GM12878 (cell line): ENCODE measurements around the gene PLPP7. TPM values are rescaled to one million over a fixed set of nuclear protein-coding genes. Genes with fewer than 3 reads are reported as not detected.

Experiments used
- ATAC-seq: fragments of 200-7000 bp; cut with Tn5 transposase; 3 replicates; pipeline ENCODE4 v1.9.1; 2020; ENCODE audit warnings: mild to moderate bottlenecking, moderate library complexity
- BruUV-seq: library from RNA; stranded (reverse); fragments of 400-500 nt; replicated peaks from 2 replicates; lab custom pipeline; 2021; lab: Mats Ljungman, UMichigan
- CTCF ChIA-PET: fragments of 300-600 bp; sonication (Branson Sonifier 250); formaldehyde crosslinking; extraction: SDS; loops from one replicate; lab custom pipeline; 2021; ENCODE audit warnings: inconsistent platforms; lab: Yijun Ruan, JAX
- POLR2A ChIA-PET: fragments of 350-600 bp; formaldehyde crosslinking; extraction: SDS; loops from one replicate; lab custom pipeline; 2021; ENCODE audit warnings: inconsistent platforms; lab: Charles Lee
- RAD21 ChIA-PET: fragments of 300-600 bp; sonication (Branson Sonifier 250); formaldehyde crosslinking; loops from one replicate; lab custom pipeline; 2023; ENCODE audit warnings: antibody characterized with exemption; ENCODE audit not compliant: unreplicated experiment; lab: Charles Lee
- SMC1A ChIA-PET: fragments of 300-600 bp; sonication (Branson Sonifier 250); formaldehyde crosslinking; loops from one replicate; lab custom pipeline; 2023; ENCODE audit not compliant: unreplicated experiment, uncharacterized antibody; lab: Charles Lee
- DNase-seq: peaks from one replicate; pipeline ENCODE4 v3.0.0-alpha.2; 2011; ENCODE audit warnings: low read depth, low spot score
- FAIRE-seq: peaks from 3 replicates; lab custom pipeline; 2011; peaks lifted over from hg19 to GRCh38; lab: Jason Lieb, UNC
- H2AFZ ChIP-seq: 2 replicates; pipeline ENCODE4 v1.6.0; 2011; ENCODE audit warnings: low read depth, low read length, control low read depth; ENCODE audit not compliant: control insufficient read depth
- H3K27ac ChIP-seq: 2 replicates; pipeline ENCODE4 v1.5.1; 2011; ENCODE audit warnings: control low read depth; ENCODE audit not compliant: control insufficient read depth, insufficient read depth
- H3K27me3 ChIP-seq, 2 experiments: replicated peaks in 1 of 2; 2 replicates each; pipeline versions ENCODE4 v1.6.0 to v1.6.1; 2011; ENCODE audit warnings: low read length in 1 of 2; ENCODE audit not compliant: control insufficient read depth in 2 of 2, insufficient read depth in 2 of 2
- H3K36me3 ChIP-seq, 2 experiments: 2 replicates each; pipeline ENCODE4 v1.5.1; 2011; ENCODE audit warnings: low read length in 1 of 2; ENCODE audit not compliant: control insufficient read depth in 2 of 2, insufficient read depth in 2 of 2
- H3K4me1 ChIP-seq: 2 replicates; pipeline ENCODE4 v1.6.1; 2011; ENCODE audit warnings: mild to moderate bottlenecking, low read length, moderate library complexity, mixed read lengths; ENCODE audit not compliant: control insufficient read depth, insufficient read depth
- H3K4me2 ChIP-seq: 2 replicates; pipeline ENCODE4 v1.6.0; 2011; ENCODE audit warnings: control low read depth; ENCODE audit not compliant: control insufficient read depth, insufficient read depth
- H3K4me3 ChIP-seq: fragments of 200-600 bp; sonication (generic); 2 replicates; pipeline ENCODE4 v1.5.1; 2016
- H3K79me2 ChIP-seq: 2 replicates; pipeline ENCODE4 v1.6.0; 2011; ENCODE audit warnings: low read length; ENCODE audit not compliant: control insufficient read depth, insufficient read depth
- H3K9ac ChIP-seq: 2 replicates; pipeline ENCODE4 v1.8.0; 2011; ENCODE audit warnings: low read length, control low read depth, mixed read lengths; ENCODE audit not compliant: control insufficient read depth, insufficient read depth
- H3K9me3 ChIP-seq: replicated peaks from 3 replicates; pipeline ENCODE4 v1.5.1; 2011; ENCODE audit warnings: mild to moderate bottlenecking, low read length; ENCODE audit not compliant: control insufficient read depth, insufficient read depth
- H4K20me1 ChIP-seq: 2 replicates; pipeline ENCODE4 v1.6.0; 2011; ENCODE audit not compliant: control insufficient read depth, insufficient read depth
- BMI1 ChIP-seq: fragments of 450-650 bp; IDR thresholded peaks from 2 replicates; pipeline ENCODE4 v1.6.1; 2016; ENCODE audit warnings: mild to moderate bottlenecking, moderate library complexity, borderline replicate concordance
- CHD1 ChIP-seq: IDR thresholded peaks from 2 replicates; pipeline ENCODE4 v1.6.1; 2012; ENCODE audit warnings: low read depth, low read length, improper control_type of control experiment
- FOXM1 ChIP-seq: IDR thresholded peaks from 2 replicates; pipeline ENCODE4 v1.6.1; 2012; ENCODE audit warnings: low read depth, mild to moderate bottlenecking, inconsistent platforms, low read length, moderate library complexity
- GABPA ChIP-seq: IDR thresholded peaks from 2 replicates; pipeline ENCODE4 v1.6.1; 2014; ENCODE audit warnings: antibody characterized with exemption, low read depth, mild to moderate bottlenecking, inconsistent platforms
- PML ChIP-seq: IDR thresholded peaks from 2 replicates; pipeline ENCODE4 v1.6.1; 2012; ENCODE audit warnings: low read length, inconsistent platforms
- SMAD5 ChIP-seq: IDR thresholded peaks from 2 replicates; pipeline ENCODE4 v1.6.1; 2016; ENCODE audit warnings: antibody characterized with exemption, low read depth
- YY1 ChIP-seq: IDR thresholded peaks from 2 replicates; pipeline ENCODE4 v1.6.1; 2011; ENCODE audit warnings: low read depth, mild to moderate bottlenecking, low read length
- ZBED1 ChIP-seq: IDR thresholded peaks from 2 replicates; pipeline ENCODE4 v1.6.1; 2016; ENCODE audit warnings: borderline replicate concordance
- WGBS: methylation state at CpG from one replicate; pipeline ENCODE4 v1.1.6; 2016; ENCODE audit warnings: low lambda C conversion rate; ENCODE audit not compliant: insufficient replicate concordance, insufficient coverage; ENCODE audit errors: missing lambda C conversion rate; 5-methylcytosine and 5-hydroxymethylcytosine counted together
- in situ Hi-C: fragments of 300-500 bp; cut with MboI; formaldehyde crosslinking; loops from 9 replicates; pipeline ENCODE4 v1.14.3; 2018; ENCODE audit warnings: mixed read lengths
- intact Hi-C: fragments of 100-400 bp; cut with micrococcal nuclease; formaldehyde crosslinking; loops from one replicate; pipeline ENCODE4 v1.14.2; 2022; ENCODE audit not compliant: unreplicated experiment
- polyA plus RNA-seq, 11 experiments: library from polyadenylated mRNA; depleted of rRNA in 4 of 11; unstranded in 6 of 11; stranded (reverse) in 5 of 11; fragments of >200 nt; fragmentation: Nextera tagmentation in 4 of 11; fragmentation: Illumina TruSeq in 1 of 11; extraction: Ambion mirVana in 4 of 11; extraction: Trizol in 1 of 11; gene quantifications; 1 replicate in 1 of 11; 2 replicates in 10 of 11; pipeline versions ENCODE4 v1.2.1 to v1.2.3, GENCODE V29; 2011 to 2016; ENCODE audit warnings: inconsistent platforms in 2 of 11, missing spikeins in 2 of 11, low read depth in 1 of 11
- total RNA-seq, 4 experiments: library from RNA; depleted of rRNA in 3 of 4; stranded (reverse); fragments of >200 nt in 3 of 4; fragmentation: Illumina TruSeq in 1 of 4; extraction: Trizol in 1 of 4; gene quantifications; 2 replicates each; pipeline versions ENCODE4 v1.2.1 to v1.2.3, GENCODE V29; 2013 to 2021
- TF ChIP-seq, protein P1 (sequence below): fragments of 450-650 bp; IDR thresholded peaks from 2 replicates; pipeline ENCODE4 v1.6.1; 2017; ENCODE audit warnings: mild to moderate bottlenecking, low read depth, inconsistent platforms; ENCODE audit not compliant: poor library complexity, severe bottlenecking
- TF ChIP-seq, protein P2 (sequence below): fragments of 450-650 bp; IDR thresholded peaks from 2 replicates; pipeline ENCODE4 v1.6.1; 2017; ENCODE audit warnings: antibody characterized with exemption, mild to moderate bottlenecking, moderate library complexity

Gene PLPP7
- total and polyA plus RNA-seq, 10 of the 15 experiments (the other 5 are each of a cell fraction or from before 2014, with no cell fraction given), result 0.05 to 1.0 (median 0.40) TPM; not detected in 3

DNA sequence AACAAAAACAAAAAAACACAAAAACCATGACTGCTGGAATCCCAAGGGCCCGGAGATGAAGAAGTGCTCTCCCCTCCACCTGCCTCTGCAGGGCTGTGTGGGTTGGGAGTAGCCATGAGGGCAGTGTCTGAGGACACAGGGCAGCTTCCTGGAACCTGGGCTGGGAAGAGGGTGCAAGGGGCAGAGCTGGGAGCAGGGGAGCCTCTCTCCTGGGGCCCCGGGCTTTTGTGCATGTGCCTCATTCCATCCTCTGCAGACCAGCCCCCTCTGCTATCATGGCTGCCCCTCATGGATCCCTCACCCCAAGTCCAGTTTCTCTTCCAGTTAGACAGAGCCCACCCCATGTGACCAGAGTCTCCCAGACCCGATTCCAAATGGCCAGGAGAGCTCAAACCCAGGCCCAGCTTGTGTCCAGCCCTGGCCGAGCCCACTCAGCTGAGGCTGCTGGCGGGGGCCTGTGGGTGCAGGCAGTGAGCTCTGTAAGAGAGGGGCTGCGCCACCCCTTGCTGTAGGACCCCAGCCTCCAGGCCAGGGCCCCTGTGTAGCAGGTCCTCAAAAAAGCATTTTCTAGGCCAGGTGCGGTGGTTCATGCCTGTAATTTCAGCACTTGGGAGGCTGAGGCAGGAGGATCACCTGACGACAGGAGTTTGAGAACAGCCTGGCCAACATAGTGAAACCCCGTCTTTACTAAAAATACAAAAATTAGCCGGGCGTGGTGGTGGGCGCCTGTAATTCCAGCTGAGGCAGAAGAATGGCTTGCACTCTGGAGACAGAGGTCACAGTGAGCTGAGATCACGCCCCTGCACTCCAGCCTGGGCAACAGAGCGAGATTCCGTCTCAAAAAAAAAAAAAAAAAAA is 44.5 kb downstream of the PLPP7 start:
- intact Hi-C loops, result no loop called here
- H3K4me3 ChIP-seq, result no peak overlapping the region
- FAIRE-seq (no peak), ATAC-seq (no peak)
- POLR2A ChIA-PET, result interaction anchor here (0.5 to 0.6 kb wide), 2 partner anchors 85 to 155 kb away, joined by 4 to 5 read pairs; no protein-coding TSS in a partner anchor
- no peaks in the 10 kb centered on the region for H4K20me1 ChIP-seq
- BruUV-seq, result no TSS peak
- H3K9ac ChIP-seq, result no peak overlapping the region
- H3K9me3 ChIP-seq, result no peaks in the 10 kb centered on the region
- H3K4me2 ChIP-seq, result no peak overlapping the region
- no peaks in the 10 kb centered on the region for H3K4me1 ChIP-seq
- 53% methylated on average over 15 of the region's 15 CpGs for WGBS
- no peaks in the 10 kb centered on the region for H3K27me3 ChIP-seq
- TF ChIP-seq SMAD5, result no peak
- TF ChIP-seq, protein P1, sequence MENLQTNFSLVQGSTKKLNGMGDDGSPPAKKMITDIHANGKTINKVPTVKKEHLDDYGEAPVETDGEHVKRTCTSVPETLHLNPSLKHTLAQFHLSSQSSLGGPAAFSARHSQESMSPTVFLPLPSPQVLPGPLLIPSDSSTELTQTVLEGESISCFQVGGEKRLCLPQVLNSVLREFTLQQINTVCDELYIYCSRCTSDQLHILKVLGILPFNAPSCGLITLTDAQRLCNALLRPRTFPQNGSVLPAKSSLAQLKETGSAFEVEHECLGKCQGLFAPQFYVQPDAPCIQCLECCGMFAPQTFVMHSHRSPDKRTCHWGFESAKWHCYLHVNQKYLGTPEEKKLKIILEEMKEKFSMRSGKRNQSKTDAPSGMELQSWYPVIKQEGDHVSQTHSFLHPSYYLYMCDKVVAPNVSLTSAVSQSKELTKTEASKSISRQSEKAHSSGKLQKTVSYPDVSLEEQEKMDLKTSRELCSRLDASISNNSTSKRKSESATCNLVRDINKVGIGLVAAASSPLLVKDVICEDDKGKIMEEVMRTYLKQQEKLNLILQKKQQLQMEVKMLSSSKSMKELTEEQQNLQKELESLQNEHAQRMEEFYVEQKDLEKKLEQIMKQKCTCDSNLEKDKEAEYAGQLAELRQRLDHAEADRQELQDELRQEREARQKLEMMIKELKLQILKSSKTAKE, result no peak
- TF ChIP-seq, protein P2, sequence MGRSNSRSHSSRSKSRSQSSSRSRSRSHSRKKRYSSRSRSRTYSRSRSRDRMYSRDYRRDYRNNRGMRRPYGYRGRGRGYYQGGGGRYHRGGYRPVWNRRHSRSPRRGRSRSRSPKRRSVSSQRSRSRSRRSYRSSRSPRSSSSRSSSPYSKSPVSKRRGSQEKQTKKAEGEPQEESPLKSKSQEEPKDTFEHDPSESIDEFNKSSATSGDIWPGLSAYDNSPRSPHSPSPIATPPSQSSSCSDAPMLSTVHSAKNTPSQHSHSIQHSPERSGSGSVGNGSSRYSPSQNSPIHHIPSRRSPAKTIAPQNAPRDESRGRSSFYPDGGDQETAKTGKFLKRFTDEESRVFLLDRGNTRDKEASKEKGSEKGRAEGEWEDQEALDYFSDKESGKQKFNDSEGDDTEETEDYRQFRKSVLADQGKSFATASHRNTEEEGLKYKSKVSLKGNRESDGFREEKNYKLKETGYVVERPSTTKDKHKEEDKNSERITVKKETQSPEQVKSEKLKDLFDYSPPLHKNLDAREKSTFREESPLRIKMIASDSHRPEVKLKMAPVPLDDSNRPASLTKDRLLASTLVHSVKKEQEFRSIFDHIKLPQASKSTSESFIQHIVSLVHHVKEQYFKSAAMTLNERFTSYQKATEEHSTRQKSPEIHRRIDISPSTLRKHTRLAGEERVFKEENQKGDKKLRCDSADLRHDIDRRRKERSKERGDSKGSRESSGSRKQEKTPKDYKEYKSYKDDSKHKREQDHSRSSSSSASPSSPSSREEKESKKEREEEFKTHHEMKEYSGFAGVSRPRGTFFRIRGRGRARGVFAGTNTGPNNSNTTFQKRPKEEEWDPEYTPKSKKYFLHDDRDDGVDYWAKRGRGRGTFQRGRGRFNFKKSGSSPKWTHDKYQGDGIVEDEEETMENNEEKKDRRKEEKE, result no peak
- TF ChIP-seq FOXM1, result no peak
- TF ChIP-seq BMI1, result no peak
- TF ChIP-seq ZBED1, result no peak
- no peak for TF ChIP-seq PML
- TF ChIP-seq GABPA, result no peak
- TF ChIP-seq CHD1, result no peak
- TF ChIP-seq YY1, result no peak
- TF ChIP-seq, all 136 proteins: peak for 0
- no peak for DNase-seq
- in situ Hi-C loops, result loop anchor here (5.0 kb wide), 1 partner anchor 277 kb away; no protein-coding TSS in a partner anchor
- Histone ChIP-seq H2AFZ (no peak overlapping the region), H3K27ac (no peak overlapping the region), H3K79me2 (no peaks in the 10 kb centered on the region), H3K36me3 (no peaks in the 10 kb centered on the region)
- SMC1A ChIA-PET, result interaction anchor here (0.6 to 7.6 kb wide), 2 partner anchors 40 to 154 kb away, joined by 3 to 130 read pairs; no protein-coding TSS in a partner anchor
- RAD21 ChIA-PET, result interaction anchor here (0.7 to 6.0 kb wide), 3 partner anchors 64 to 276 kb away, joined by 3 to 74 read pairs (median 35); no protein-coding TSS in a partner anchor
- CTCF ChIA-PET, result interaction anchor here (0.6 to 6.3 kb wide), 5 partner anchors 92 to 277 kb away, joined by 3 to 171 read pairs (median 10); no protein-coding TSS in a partner anchor
